Activated CD4-positive, CD25-positive, alpha-beta regulatory T cell treated with anti-CD3 and anti-CD28 coated beads, Interleukin-2, amount 50 U/mL, for 72 hours (primary cell): ENCODE results near the gene KMT2B.
"Not testable (repeated sequence)": the region's sequence is repeated elsewhere in the genome, so short reads cannot be mapped to it uniquely, and the experiment has no call there.

Source experiments
- DNase-seq: peaks from one replicate; pipeline ENCODE4 v3.0.0; 2021

KMT2B gene, protein sequence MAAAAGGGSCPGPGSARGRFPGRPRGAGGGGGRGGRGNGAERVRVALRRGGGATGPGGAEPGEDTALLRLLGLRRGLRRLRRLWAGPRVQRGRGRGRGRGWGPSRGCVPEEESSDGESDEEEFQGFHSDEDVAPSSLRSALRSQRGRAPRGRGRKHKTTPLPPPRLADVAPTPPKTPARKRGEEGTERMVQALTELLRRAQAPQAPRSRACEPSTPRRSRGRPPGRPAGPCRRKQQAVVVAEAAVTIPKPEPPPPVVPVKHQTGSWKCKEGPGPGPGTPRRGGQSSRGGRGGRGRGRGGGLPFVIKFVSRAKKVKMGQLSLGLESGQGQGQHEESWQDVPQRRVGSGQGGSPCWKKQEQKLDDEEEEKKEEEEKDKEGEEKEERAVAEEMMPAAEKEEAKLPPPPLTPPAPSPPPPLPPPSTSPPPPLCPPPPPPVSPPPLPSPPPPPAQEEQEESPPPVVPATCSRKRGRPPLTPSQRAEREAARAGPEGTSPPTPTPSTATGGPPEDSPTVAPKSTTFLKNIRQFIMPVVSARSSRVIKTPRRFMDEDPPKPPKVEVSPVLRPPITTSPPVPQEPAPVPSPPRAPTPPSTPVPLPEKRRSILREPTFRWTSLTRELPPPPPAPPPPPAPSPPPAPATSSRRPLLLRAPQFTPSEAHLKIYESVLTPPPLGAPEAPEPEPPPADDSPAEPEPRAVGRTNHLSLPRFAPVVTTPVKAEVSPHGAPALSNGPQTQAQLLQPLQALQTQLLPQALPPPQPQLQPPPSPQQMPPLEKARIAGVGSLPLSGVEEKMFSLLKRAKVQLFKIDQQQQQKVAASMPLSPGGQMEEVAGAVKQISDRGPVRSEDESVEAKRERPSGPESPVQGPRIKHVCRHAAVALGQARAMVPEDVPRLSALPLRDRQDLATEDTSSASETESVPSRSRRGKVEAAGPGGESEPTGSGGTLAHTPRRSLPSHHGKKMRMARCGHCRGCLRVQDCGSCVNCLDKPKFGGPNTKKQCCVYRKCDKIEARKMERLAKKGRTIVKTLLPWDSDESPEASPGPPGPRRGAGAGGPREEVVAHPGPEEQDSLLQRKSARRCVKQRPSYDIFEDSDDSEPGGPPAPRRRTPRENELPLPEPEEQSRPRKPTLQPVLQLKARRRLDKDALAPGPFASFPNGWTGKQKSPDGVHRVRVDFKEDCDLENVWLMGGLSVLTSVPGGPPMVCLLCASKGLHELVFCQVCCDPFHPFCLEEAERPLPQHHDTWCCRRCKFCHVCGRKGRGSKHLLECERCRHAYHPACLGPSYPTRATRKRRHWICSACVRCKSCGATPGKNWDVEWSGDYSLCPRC (N-terminal part only)

DNA sequence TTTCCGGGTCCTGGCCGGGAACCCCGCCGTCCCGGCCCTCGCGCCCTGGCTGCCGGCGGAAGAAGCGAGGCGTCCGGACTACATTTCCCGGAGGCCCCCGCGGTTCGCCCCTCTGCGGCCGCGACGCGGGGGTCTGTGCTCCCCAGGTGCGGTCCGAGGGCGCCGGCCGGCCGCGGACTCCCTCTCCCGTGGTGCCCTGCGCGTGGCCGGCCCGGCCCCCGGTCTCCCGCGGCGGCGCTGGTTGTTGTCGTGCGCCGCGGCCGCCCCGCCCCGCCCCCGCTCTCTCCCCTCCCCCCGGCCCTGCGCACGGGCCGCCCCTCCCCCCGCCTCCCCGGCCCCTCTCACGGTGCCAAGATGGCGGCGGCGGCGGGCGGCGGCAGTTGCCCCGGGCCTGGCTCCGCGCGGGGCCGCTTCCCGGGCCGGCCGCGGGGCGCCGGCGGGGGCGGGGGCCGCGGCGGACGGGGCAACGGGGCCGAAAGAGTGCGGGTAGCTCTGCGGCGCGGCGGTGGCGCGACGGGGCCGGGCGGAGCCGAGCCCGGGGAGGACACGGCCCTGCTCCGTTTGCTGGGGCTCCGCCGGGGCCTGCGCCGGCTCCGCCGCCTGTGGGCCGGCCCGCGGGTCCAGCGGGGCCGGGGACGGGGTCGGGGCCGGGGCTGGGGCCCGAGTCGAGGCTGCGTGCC lies at the start of gene KMT2B:
Gene KMT2B (plus strand): TSS at position 339 of the 680 bp plus-strand sequence. CDS start 16 bp downstream, at position 355.
- DNase-seq = no peak

DNA sequence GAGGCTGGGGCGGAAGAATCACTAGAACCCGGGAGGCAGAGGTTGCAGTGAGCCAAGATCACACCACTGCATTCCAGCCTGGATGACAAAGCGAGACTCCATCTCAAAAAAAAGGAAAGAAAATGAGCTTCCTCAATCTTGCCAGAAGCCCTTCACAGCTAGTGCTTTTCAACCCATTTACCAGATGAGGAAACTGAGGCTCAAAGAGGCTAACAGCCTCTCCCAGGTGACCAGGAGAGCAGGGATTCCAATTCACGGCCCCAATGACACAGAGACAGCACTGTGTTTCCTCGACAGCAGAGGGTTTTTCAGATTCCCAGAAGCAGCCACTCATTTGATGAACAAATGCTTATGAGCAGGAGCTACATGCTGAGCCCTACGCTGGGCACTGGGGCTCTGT lies 48.2 kb upstream of the KMT2B start:
- DNase-seq = no peak

DNA sequence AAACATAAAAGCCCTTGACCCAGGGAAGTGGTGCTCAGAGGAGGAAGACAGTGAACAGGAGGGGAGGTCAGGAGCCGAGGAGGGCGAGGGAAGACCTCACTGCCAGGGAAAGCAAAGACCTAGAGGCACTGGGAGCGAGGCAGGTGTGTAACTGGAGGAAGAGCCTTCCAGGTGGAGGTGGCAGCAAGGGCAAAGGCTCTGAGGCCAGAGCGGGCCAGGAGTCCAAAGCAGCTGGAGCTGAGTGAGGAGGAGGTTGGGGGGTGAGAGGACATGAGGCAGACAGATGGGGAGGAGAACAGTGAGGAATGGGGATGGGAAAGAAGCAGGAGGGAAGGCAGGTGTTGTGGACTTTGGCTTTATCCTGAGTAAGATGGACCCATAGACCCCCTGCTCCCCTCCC lies 47.8 kb upstream of the KMT2B start:
- DNase-seq = no peak

DNA sequence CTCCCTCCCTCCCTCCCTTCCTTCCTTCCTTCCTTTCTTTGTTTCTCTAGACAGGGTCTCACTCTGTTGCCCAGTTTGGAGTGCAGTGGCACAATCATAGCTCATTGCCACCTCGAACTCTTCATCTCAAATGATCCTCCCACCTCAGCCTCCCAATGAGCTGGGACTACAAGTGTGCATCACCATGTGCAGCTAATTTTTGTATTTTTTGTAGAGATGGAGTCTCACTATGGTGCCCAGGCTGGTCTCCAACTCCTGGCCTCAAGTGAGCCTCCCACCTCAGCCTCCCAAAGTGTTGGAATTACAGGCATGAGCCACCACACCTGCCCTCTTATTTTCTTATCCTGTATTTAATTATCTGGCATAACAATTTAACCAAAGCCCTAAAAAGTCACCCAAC lies 47.1 kb upstream of the KMT2B start:
- no peak for DNase-seq

DNA sequence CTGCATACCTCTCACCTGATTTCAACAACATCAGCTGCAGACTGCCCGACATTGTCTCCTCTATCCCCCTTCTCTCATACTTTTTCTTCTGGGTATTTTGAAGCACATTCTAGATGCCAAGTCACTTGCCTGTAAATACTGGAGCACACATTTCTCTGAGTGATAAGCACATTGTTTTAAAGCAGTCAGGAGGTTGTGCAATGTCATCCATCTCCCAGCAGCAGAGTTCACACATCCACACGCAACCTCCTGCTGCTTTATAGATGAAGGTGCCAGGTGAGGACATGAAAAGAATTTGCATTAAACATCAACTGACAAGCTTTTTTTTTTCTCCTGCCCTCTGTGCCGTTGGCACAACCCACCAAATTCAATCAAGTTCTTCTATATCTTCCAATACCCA lies 46.0 kb upstream of the KMT2B start:
- no peak for DNase-seq

DNA sequence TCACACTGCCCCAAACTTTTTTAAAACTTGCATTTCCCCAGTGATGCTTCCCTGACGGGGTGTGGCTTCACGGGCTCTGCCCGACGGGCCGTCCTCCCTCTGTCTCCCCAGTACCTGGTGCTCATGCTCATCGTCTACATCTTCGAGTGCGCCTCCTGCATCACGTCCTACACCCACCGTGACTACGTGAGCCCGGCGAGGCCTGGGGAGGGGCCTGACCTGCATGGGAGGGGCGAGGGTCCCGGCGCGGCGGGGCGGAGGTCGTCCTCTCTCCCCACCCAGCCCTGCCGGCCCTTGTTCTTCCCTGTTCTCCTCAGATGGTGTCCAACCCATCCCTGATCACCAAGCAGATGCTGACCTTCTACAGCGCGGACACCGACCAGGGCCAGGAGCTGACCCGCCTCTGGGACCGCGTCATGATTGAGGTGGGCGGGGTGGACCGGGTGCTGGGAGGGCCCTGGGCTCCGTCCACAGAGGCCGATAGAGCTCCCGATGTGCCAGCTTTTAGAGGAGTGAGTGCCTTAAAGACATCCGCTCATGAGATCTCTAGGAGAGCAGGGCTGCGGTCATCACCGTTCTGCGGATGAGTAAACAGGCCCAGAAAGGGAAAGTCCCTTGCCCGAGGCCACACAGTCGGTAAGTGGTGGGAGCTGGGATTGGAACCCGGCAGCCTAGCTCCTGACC lies 44.5 kb upstream of the KMT2B start:
- peak; percentile 45 for DNase-seq

DNA sequence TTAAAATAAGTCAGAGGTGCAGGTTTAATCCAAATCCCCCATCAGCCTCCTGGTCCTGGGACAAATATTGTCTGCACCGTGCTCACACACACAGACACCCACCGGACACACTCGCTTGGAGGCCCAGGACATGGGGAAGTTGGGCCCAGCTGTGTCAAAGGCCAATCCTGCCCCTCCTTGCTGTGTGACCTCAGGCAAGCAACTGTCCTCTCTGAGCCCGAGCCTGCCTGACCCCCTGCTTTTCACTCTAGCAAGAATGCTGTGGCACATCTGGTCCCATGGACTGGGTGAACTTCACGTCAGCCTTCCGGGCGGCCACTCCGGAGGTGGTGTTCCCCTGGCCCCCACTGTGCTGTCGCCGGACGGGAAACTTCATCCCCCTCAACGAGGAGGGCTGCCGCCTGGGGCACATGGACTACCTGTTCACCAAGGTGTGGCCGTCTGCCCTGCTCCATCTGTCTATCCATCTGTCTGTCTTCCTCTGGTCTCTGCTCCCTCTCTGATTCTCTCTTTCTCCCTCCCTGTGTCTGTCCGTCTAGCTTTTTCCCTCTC lies 42.1 kb upstream of the KMT2B start:
- no peak for DNase-seq

DNA sequence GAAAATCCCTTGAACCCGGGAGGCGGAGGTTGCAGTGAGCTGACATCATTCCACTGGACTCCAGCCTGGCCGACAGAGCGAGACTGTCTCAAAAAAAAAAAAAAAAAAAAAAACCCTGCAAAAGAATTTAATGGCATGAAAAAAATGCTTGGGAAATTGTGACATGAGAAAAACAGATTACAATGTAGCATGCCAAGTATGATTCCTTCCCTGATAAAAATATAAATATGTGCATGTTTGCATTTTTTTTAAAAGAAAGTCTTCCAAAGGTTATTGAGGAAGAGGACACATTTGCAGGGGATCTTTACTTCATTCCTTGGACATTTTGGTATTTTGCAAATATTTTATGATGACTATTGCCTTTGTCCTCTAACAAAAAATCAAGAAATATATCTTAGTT lies 28.0 kb upstream of the KMT2B start:
- DNase-seq = no peak

DNA sequence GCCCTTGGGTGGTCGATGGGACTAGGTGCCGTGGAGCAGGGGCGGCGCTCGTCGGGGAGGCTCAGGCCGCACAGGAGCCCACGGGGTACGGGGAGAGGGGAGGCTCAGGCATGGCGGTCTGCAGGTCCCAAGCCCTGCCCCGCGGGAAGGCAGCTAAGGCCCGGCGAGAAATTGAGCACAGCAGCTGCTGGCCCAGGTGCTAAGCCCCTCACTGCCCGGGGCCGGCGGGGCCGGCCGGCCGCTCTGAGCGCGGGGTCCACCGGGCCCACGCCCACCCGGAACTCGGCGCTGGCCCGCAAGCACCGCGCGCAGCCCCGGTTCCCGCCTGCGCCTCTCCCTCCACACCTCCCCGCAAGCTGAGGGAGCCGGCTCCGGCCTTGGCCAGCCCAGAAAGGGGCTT lies 26.7 kb upstream of the KMT2B start:
- not testable (repeated sequence) for DNase-seq

DNA sequence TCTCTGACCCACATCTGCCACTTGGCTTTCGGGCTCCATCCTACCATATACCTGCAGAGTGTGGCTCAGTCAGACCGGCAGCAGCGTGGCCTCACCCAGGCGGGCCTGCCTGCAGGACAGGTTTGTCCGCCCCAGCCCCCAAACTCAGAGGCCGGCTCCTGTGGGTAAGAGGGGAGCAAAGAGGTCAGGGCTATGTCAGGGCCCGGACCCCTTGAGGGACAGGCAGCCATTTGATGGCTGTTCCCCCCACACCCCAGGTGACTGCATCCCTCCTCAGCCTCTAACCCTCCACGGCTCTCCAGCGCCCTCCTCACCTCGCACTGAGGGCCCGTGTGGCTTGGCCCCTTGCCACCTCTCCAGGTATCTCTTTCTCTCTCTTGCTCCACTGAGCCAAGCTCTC lies 25.8 kb upstream of the KMT2B start:
- DNase-seq = no peak

DNA sequence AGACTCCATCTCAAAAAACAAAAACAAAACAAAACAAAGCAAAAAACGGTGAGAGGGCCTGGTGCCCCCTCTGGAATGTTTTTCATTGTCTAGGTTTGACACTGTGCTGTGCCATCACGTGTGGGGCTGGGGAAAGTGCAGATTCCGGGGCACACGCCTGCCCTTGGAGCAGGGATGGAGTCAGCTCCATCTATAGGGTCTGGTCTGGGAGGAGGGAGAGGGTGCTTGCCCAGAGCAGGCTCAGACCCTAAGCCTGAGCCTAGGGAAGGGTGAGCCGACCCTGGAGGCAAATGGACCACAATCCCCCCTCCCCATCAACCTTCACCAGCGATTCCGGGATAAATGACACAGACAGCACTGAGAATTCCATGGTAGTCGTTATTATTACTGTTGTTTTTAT lies 24.4 kb upstream of the KMT2B start:
- DNase-seq = no peak

DNA sequence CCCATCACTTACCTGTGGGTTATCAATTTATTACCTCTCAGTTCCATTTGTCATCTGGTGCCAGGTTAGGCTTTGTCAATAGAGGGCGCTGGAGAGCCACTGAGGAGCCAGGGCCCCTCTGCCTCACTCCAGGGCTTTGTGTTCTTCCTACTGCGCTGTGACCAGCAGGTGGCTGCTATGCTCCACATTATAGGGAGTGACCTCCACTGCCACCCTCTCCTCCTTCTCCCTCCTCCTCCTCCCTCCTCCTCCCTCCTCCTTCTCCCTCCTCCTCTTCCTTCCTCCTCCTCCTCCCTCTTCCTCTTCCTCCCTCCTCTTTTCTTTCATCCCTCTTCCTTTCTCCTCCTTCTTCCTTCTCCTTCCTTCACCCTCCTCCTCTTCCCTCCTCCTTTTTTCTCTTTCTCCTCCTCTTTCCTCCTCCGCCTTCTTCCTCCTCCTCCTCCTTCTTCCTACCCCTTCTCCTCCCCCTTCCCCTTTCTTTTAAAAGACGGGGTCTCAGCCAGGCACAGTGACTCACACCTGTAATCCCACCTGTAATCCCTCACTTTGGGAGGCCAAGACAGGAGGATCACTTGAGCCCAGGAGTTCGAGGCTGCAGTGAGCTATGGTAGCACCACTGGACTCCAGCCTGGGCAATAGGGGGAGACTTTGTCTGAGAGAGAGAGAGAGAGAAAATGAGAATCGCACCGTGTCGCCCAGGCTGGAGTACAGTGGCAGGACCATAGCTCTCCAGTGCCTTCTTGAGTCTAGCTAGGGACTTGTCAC lies 23.8 kb upstream of the KMT2B start:
- peak; percentile 90 for DNase-seq

DNA sequence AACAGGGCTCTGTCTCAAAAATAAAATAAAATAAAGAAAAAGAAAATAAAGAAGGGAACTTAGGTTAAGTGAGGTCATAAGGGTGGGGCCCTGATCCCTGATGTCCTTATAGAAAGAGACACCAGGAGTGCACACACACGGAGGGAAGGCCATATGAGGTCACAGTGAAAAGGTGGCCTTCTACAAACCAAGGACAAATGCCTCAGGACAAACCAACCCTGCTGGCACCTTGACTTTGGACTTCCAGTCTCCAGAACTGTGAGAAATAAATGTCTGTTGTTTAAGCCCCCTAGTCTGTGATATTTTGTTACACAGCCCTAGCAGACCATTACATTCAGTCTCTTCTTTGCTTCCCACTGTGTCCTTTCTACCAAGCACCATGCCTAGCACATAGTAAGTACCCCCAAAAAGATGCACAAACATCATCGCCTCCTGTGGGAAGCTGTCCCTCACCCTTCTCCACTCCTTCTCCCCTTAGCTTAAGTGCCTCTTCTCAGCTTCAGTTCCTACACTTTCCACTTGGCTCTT lies 21.8 kb upstream of the KMT2B start:
- DNase-seq = no peak

DNA sequence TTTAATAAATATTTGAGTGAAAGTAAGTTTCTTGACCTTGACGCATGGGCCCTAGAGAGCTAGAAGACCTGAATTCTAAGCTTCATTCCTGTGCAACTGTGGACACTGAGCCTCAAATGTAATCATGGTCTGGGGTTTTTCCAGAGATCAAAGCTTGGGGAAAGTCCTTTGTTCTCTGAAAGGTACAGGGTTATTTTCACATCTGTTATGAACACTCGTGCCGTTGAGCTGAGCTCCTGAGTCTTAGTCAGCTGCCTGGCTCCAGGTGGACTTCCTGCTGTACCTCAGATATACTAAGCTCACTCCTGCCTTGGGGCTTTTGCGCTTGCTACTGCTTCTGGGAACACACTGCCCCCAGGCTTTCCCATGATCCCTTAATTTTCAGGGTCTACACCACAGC lies 21.0 kb upstream of the KMT2B start:
- DNase-seq = no peak

DNA sequence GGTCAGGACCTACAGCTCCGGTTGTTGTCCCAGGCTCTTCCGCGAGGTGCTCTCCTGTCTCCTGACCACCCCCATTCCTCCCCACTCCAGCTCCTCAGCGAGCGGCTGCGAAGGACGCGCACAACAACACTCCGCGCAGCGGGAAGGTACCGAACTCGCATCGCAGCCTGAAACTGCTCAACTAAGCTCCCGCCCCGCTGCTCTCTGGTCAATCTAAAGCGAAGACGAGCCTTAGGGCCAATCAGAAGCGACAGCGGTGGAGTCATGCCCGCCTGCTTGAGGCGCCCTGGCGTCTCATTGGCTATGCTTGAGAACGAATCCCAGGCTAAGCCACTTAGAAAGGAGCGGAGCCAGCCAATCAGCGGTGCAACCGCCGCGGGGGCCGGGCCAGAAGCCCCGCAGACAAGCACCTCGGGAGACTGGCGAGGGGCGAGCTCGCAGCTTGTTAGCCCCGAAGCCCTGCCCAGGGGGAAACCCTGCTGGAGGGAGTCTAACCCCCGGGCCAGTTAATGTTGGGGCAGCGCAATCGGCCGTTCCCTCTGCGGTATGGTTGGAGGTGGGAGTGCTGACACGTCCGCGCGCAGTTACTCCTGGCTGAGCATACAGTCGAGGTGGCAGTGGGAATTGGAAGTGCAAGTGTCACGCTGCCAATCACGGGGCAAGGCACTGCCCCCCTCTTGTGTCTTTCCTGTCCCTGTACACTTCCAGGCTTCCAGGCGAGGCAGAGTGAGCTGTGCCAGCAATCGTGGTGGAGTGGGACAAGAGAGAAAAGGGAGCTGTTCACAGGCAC lies 15.4 kb upstream of the KMT2B start:
- peak; percentile 86 for DNase-seq

DNA sequence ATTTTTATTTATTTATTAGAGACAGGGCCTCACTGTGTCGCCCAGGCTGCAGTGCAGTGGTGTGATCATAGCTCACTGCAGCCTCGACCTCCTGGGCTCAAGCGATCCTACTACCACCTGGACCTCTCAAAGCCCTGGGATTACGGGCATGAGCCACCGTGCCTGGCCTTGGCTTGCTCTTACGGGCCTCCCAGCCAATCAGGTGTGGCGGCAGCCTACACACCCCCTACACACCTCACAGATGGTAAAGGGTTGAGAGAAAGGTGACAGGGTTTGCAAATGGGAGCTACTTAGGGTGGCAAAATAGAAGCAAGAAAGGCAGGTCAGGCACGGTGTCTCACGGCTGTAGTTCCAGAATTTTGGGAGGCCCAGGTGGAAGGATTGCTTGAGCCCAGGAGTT lies 14.5 kb upstream of the KMT2B start:
- no peak for DNase-seq

DNA sequence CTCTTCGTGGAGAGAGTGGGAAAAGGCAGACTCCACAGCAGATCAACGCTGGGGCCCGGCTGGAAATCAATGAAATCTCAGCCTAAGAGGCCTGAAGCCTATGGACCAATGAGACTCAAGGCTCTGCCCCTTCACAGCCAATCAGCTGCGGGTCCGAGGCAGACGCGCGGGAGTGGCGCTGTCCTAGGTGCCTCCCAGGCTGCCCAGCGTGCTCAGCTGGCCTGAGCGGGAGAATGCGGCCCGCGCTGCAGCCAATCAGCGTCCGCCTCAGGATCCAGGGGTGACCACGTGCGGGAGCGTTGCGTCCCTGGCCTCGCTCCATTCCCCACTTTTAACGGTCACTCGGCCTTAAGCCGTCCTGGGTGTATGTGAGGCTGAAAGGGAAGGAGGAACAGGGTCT lies 13.6 kb upstream of the KMT2B start, which contains the start of gene ZBTB32:
Gene ZBTB32 (plus strand): TSS at position 341 of the 400 bp plus-strand sequence. CDS start 10,069 bp downstream, outside the sequence.
- DNase-seq = no peak

DNA sequence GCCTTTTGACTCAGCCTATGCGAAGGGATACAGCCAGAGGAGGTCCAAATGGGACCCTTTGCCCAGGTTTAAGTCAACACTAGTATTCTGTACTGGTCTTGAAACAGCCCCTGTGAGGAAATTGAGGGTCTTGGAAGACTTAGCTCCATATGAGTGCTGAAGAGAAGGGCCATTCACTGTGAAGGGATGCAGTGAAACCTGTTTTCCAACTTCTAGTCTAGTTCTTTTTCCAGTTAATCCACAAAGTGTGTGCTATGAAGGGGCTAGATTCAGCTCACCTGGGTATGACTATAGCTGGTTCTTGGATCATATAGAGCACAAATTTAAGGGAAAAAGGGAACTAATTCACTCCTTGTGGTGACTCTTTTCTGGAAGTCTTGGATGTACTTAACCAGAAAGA lies 9.4 kb upstream of the KMT2B start:
- no peak for DNase-seq
